HG03565 (cell line): ENCODE measurements around the gene ATP8B1.
A peak's percentile ranks its signal among the peaks of the same experiment; 100 is the strongest.
"Not testable (repeated sequence)": the region's sequence is repeated elsewhere in the genome, so short reads cannot be mapped to it uniquely, and the experiment has no call there.

ENCODE experiments used
- ATAC-seq: cut with Tn5 transposase; IDR thresholded peaks from one replicate; pipeline ENCODE4 v1.9.1; 2021; ENCODE audit warnings: mild to moderate bottlenecking, moderate library complexity; ENCODE audit not compliant: unreplicated experiment

The ATP8B1 gene

GRCh38 chr18:57677262-57678211, 125.6 kb downstream of the ATP8B1 start:
- no peak for ATAC-seq

DNA sequence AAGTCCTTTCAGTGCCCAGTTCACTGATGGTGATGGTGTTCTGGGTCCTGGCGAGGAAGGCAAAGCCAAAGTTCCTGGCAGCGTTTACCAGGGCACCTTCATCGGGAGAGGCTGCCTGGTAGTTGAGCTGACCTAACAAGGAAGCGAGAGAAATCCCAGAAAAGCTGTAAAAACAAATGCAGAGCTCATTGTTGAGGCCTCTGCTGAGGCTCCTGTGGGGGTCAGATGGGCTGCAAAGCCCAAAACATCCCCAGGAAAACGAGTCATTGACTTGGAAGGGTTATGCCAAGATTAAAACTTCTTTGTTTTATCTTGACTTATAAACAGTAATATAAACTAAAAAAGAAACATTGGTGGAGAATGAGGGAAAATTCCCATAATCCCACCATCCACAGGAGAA, 128.2 kb downstream of the ATP8B1 start:
- no peak for ATAC-seq

GRCh38 chr18:57670046-57670445, 133.1 kb downstream of the ATP8B1 start:
- no peak for ATAC-seq

DNA sequence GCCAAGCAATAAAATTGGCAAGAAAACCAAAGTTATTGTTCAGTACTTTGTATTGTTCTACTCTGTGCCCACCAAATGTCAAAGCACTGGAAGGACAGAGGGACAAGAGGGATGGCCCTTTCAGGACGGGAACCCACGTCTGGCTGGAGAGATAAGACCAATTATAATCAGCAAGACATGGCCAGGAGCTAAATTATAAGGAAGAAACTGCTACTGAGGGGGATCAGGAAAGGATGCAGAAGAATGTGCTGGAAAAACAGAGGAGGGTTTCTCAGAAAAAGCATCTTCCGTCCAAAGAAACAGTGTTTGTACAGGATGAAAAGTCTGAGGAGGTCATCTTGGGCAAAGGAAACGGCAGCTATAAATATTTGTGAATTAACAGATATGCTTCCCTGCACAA, 135.1 kb downstream of the ATP8B1 start:
- ATAC-seq, result no peak

- ATAC-seq, result no peak
Observed at GRCh38 chr18:57666818-57667497, 136.2 kb downstream of the ATP8B1 start.

DNA sequence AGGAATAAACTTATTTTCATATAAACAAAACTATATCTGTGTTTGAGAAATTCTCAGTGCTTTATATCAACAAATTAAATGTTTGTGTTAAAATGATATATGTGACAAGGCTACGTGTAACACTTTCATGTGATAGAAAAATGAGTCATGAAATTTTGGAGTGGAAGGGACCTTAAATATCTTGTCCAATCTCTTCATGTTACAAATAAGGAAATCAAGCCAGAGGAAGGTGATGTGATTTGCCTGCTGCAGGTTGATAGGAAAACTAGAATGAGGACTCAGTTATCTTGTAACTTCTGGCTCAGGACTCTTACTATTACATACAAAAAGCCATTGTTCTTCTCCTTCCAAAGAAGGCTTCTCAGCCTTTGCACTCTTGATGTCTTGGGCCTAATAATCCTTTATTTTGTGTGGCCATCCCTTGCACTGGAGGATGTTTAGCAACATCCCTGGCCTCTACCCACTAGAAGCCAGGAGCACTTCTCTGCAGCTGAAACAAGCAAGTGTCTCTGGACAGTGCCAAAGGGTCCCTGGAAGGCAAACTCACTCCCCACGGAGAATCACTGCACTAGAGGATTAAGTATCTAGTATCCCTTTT, 138.4 kb downstream of the ATP8B1 start:
- ATAC-seq, result no peak

GRCh38 chr18:57660961-57661360, 142.2 kb downstream of the ATP8B1 start:
- no peak for ATAC-seq

- ATAC-seq, result no peak
Observed at GRCh38 chr18:57659460-57660102, 143.5 kb downstream of the ATP8B1 start.

- ATAC-seq, result no peak
Observed at GRCh38 chr18:57657542-57657941, 145.6 kb downstream of the ATP8B1 start.

GRCh38 chr18:57655740-57656139, 147.4 kb downstream of the ATP8B1 start:
- ATAC-seq, result no peak

DNA sequence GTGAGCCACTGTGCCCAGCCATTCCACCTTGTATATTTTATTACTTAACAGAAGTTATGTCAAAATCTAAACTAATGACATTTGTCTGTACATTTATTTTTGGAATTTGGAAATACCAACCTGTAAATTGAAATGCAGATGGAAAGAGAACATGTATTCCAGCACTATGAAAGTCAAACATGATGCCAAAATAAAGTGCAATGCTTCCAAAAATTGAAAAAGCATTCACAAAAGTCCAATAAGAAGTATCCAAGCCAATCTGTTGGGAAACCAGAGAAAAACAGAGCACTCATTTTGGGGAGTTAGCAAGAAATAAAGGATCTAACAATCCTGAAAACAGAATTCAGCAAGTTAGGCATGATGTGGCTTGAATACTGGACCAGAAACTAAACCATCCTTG, 151.2 kb downstream of the ATP8B1 start:
- no peak for ATAC-seq

DNA sequence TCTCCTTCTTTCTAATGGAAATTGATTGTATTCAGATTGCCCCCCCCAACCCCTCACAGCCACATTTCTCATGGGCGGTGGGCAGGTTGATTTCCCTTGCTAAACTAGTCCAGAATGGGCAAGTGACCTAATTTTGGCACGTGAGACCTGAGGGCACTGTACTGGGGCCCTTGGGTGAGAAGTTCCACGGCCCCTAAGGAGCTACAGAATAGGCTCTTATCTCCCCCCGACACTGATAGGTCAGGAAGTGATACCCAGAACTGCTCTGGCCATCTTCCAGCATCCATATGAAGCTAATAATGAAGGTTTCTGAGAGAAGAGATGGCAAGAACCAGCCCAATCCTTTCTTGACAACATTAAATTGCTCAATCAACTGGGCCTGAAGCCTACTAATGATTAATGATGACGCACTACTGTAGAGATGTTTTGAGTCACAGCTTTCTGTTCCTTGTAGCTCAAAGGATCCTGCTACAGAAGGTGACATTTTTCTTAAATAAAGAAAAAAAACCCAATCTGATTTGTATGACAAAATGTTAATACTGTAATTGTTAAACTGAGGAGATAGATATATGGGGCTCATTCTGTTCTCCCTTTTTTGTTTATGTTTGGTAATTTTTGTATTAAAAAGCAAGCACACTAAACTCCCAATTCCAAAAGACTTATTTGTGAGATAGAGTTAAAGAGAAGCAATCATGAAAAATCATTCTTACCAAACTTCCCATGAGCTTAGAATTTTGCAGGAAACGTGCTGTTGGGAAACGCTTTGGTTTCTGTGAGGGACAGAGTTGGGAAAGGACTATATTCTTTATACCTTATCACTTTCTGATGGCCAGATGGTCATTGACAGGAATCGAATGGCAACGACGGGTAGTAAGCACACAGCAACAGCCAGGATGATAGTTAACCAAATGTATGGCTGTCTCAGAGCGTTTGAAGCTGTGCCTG, 153.3 kb downstream of the ATP8B1 start:
- peak; percentile 76 for ATAC-seq

DNA sequence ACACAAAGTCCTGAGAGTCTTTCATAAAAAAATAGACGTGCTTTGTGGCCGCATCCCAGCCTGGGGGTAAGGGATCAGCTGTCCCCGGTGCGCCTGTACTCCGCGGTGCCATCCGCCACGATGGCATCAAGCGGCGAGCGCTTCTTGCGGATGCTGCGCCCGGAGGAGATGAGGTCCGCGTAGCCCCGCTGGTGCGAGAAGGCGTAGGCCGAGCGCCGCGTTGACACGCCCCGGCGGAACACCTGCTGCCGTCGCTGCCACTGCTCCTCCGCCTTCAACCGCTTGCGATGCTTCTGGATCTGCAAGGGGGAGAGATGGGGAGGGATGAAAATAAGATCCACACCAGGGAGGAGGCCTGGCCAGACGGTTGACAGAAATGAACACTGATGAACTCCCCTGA, 154.7 kb downstream of the ATP8B1 start:
- no peak for ATAC-seq

- ATAC-seq, result no peak
Observed at GRCh38 chr18:57644540-57644939, 158.6 kb downstream of the ATP8B1 start.

GRCh38 chr18:57643726-57644125, 159.4 kb downstream of the ATP8B1 start:
- not testable (repeated sequence) for ATAC-seq

- not testable (repeated sequence) for ATAC-seq
Observed at GRCh38 chr18:57642462-57642861, 160.7 kb downstream of the ATP8B1 start.

GRCh38 chr18:57640749-57641148, 162.4 kb downstream of the ATP8B1 start:
- no peak for ATAC-seq

DNA sequence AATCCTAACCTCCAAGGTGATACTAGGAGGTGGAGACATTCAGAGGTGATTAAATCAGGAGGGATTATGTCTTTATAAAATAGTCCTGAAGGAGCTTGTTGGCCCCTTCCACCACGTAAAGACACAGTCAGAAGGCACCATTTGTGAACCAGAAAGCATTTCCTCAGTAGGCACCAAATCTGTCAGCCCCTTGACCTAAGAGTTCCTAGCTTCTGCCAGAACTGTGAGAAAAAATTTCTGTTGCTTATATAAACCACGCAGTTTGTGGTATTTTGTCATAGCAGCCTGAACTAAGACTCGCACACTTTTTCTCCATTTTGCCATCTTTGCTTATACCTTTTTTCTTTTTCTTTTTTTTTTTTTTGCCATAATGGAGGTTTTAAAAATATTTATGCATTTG, 162.9 kb downstream of the ATP8B1 start:
- no peak for ATAC-seq

DNA sequence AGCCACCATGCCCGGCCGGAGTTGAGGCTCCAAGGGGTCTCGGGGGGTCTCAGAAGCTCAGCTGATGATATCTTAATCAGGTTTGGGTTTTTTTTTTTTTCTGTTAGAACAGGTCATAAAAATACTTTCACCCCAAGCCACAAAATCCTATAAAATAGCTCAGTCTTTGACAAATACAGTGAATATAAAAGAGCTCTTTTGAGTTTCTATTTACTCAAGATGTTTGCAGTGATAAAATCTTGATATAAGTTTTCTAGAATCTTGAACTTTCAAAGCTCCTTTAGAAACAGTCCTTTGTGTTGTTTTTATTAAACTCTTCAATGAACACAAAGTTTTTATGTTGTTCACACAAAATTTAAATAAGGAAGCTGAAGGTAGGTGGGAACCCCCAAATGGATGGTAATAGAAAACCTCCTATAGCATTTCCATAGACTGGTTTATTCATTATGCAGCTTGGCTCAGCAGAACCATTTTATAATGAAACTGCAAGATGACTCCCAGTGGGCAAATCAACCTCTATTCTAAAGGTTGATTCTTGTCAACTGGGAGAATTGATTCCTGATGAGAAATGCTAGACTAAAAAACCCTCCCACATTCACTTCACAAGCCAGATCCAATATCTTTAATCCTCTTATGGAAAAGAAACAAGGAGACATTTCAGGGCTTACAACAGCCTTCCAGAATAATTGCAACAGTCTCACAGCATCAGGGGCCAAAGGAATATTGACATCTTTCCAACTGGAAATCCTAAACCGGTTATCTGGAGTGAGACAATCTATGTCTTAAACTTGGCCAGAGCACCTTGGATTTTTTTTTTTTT, 167.9 kb downstream of the ATP8B1 start:
- no peak for ATAC-seq
